ENCODE results near the gene SORCS3. TPM values are rescaled to one million over a fixed set of nuclear protein-coding genes. Genes with fewer than 3 reads are reported as not detected.

The SORCS3 gene
- total and polyA plus RNA-seq, 11 donors: 0.03 to 0.19 (median 0.05) TPM; not detected in 8

DNA sequence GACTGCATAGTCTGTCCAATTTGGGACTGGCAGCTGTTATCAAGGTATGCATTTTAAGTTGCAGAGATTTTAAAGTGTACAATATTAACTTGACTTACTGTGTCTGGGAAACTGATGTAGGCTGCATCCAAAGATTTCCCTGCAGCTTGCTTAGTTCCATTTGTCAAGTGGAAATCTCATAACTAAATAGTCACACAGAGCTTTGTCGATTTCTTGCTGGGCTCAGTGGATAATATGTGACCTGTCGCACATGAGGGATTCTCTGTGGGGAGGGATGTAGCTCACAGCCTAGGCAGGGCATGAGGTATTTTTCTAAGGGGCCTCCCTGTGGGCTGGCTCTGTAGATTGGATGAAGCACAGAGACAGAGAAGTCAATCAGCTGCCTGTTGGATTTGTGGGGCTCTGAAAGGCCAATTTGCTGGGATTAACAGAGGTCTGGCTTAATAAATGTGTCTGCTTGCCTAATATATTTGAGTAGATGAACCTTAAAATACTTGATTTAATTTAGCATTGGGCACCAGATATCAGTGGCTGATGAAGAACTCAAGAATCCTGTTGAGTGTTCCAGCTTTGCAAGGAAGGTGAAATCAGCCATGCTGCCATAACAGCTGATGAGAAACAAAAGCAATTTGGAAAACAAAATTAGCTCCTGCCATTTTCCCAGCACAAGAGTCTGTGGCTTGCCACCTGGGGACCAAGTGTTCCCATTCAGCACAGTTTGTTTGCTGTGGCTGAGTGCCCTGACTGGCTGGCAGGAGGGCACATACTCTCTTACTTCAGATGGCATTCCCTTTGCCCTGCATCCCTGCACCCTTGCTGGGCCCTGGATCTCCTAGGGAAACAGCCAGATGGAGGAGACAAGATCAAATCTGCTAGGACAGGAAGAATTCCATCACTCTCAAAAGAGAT, 598.5 kb downstream of the SORCS3 start:
- intact Hi-C loops (cut with DNase I): no loop called here
- DNase-seq (no peak), ATAC-seq (peak in 3 of 4 donors; percentile 37 to 92 (median 89))
- H3K4me3 ChIP-seq: no peak overlapping the region
- H3K27ac ChIP-seq: no peak overlapping the region
- no peak for TF ChIP-seq POLR2A (IDR thresholded peaks at IDR 0.05)
- TF ChIP-seq, protein P1, sequence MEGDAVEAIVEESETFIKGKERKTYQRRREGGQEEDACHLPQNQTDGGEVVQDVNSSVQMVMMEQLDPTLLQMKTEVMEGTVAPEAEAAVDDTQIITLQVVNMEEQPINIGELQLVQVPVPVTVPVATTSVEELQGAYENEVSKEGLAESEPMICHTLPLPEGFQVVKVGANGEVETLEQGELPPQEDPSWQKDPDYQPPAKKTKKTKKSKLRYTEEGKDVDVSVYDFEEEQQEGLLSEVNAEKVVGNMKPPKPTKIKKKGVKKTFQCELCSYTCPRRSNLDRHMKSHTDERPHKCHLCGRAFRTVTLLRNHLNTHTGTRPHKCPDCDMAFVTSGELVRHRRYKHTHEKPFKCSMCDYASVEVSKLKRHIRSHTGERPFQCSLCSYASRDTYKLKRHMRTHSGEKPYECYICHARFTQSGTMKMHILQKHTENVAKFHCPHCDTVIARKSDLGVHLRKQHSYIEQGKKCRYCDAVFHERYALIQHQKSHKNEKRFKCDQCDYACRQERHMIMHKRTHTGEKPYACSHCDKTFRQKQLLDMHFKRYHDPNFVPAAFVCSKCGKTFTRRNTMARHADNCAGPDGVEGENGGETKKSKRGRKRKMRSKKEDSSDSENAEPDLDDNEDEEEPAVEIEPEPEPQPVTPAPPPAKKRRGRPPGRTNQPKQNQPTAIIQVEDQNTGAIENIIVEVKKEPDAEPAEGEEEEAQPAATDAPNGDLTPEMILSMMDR (IDR thresholded peaks at IDR 0.05): no peak
- no peaks in the 10 kb centered on the region for H3K36me3 ChIP-seq
- WGBS, 4 donors: 72 to 85% (median 78%) methylated on average over 2 of the region's 2 CpGs
- peaks cover 0 to 9% (median 2%) of the 10 kb centered on the region in 12 donors for H3K9me3 ChIP-seq
- no peaks in the 10 kb centered on the region for H3K27me3 ChIP-seq
- no peaks in the 10 kb centered on the region for H3K4me1 ChIP-seq

DNA sequence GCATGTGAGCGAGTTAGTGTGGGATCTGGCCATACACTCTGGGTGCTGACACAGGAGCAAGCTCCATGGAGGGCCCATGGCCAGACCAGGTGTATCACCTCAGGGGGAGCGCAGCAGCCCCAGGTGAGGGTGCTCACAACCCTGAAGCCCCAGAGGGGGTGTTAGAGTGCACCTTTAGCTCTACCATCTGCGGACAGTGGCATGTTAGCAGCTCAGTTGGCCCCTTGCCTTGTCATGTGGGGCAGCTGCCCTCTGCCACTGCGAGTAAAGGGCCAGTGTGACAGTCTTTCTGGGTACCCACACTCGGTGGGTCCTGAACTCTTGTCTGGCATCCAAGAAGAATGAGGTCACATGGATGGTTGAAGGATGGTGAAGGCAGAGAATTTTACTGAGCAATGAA, 600.2 kb downstream of the SORCS3 start:
- Histone ChIP-seq H3K4me3 (no peak overlapping the region), H3K27me3 (no peaks in the 10 kb centered on the region), H3K36me3 (no peaks in the 10 kb centered on the region), H3K9me3 (no peaks in the 10 kb centered on the region), H3K27ac (no peak overlapping the region), H3K4me1 (no peaks in the 10 kb centered on the region)
- intact Hi-C loops (cut with DNase I): no loop called here
- DNase-seq: no peak
- ATAC-seq: no peak
- WGBS, 4 donors: 89 to 93% (median 92%) methylated on average over 5 of the region's 5 CpGs
- TF ChIP-seq POLR2A (IDR thresholded peaks at IDR 0.05): no peak
- TF ChIP-seq, protein P1 (IDR thresholded peaks at IDR 0.05): no peak

DNA sequence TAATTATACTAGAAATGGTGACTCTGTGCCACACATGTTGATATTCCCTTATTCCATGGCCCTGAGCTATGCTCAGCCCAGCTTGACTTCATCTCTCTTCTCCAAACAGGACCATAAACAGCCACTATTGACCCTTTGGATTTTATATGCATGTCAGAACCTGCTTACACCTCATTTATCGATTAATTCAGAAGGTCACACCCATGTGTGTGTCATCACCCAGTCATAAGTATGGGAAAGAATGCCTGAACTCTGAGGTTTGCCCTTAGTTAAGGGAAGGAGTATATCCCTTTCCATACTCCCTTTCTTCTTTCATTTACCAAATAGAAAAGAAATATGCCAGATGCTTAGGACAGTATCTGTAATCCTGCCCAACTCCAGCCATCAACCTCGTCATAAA, 602.3 kb downstream of the SORCS3 start:
- intact Hi-C loops (cut with DNase I): no loop called here
- no peak overlapping the region for H3K4me3 ChIP-seq
- H3K9me3 ChIP-seq: no peaks in the 10 kb centered on the region
- no peak for TF ChIP-seq POLR2A (IDR thresholded peaks at IDR 0.05)
- TF ChIP-seq, protein P1 (IDR thresholded peaks at IDR 0.05): no peak
- no peaks in the 10 kb centered on the region for H3K36me3 ChIP-seq
- H3K27me3 ChIP-seq: no peaks in the 10 kb centered on the region
- ATAC-seq: no peak
- H3K27ac ChIP-seq: no peak overlapping the region
- WGBS, 4 donors: 59 to 87% (median 75%) methylated on average over 2 of the region's 2 CpGs
- H3K4me1 ChIP-seq: no peaks in the 10 kb centered on the region
- DNase-seq: no peak

DNA sequence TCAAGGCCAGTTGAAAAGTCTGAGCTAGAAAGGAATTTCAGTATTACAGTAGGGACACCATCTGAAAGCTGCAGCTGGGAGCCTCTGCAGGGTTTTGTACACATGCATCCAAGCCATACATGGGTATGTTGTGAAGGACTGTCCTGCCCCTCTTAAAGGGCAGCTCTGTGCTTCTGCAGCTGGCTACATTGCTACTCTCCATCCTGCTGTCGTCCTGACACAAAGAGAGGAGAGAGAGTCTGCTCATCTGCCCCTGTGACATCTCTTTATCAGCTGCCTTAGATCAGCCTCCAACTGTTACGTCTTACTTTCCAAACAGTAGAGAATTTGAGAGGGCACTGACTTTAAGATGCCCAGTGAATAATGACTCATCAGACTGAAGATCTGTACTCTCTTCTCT, 602.7 kb downstream of the SORCS3 start:
- intact Hi-C loops (cut with DNase I): no loop called here
- no peaks in the 10 kb centered on the region for H3K36me3 ChIP-seq
- DNase-seq (no peak), ATAC-seq (no peak)
- no peaks in the 10 kb centered on the region for H3K27me3 ChIP-seq
- H3K27ac ChIP-seq: no peak overlapping the region
- H3K4me1 ChIP-seq: no peaks in the 10 kb centered on the region
- WGBS, 4 donors: 26 to 40% (median 34%) methylated on average over 2 of the region's 2 CpGs
- TF ChIP-seq, protein P1 (IDR thresholded peaks at IDR 0.05): no peak
- no peak for TF ChIP-seq POLR2A (IDR thresholded peaks at IDR 0.05)
- no peak overlapping the region for H3K4me3 ChIP-seq
- no peaks in the 10 kb centered on the region for H3K9me3 ChIP-seq
